ENCODE measurements around the gene GUCY1A1. TPM values are rescaled to one million over a fixed set of nuclear protein-coding genes. Genes with fewer than 3 reads are reported as not detected.

GUCY1A1 gene
- total RNA-seq, 4 donors from 2014 or later = 50.3 to 73.7 (median 57.8) TPM

GRCh38 chr4:155772459-155773195, 106.0 kb downstream of the GUCY1A1 start:
- TF ChIP-seq POLR2AphosphoS5 (IDR thresholded peaks at IDR 0.05) (no peak), CTCF (IDR thresholded peaks at IDR 0.05) (no peak), POLR2A (IDR thresholded peaks at IDR 0.05; ENCODE audit: low read depth) (no peak), EP300 (IDR thresholded peaks at IDR 0.05) (no peak)
- H3K27me3 ChIP-seq = no peaks in the 10 kb centered on the region
- peaks cover 0 to 8% (median 4%) of the 10 kb centered on the region in 4 donors for H3K36me3 ChIP-seq
- peaks cover 5 to 37% (median 30%) of the 10 kb centered on the region in 4 donors for H3K4me1 ChIP-seq
- H3K4me3 ChIP-seq = no peak overlapping the region
- no peaks in the 10 kb centered on the region for H3K9me3 ChIP-seq
- WGBS = 80% methylated on average over 8 of the region's 8 CpGs
- intact Hi-C loops (cut with DNase I) = no loop called here
- H3K27ac ChIP-seq (replicated peaks in 1 of 4) = peak overlapping the region; percentile 23 to 68 (median 48)
- no peak for DNase-seq (ENCODE audit: extremely low spot score)

GRCh38 chr4:155773196-155773800, 106.7 kb downstream of the GUCY1A1 start:
- Histone ChIP-seq H3K9me3 (no peaks in the 10 kb centered on the region), H3K4me3 (no peak overlapping the region), H3K36me3 (peaks cover 0 to 8% (median 4%) of the 10 kb centered on the region in 4 donors), H3K27ac (replicated peaks in 1 of 4) (peak overlapping the region; percentile 23 to 68 (median 48)), H3K27me3 (no peaks in the 10 kb centered on the region), H3K4me1 (peaks cover 5 to 43% (median 37%) of the 10 kb centered on the region in 4 donors)
- no peak for TF ChIP-seq POLR2AphosphoS5 (IDR thresholded peaks at IDR 0.05)
- TF ChIP-seq EP300 (IDR thresholded peaks at IDR 0.05) = no peak
- TF ChIP-seq CTCF (IDR thresholded peaks at IDR 0.05) = no peak
- no peak for TF ChIP-seq POLR2A (IDR thresholded peaks at IDR 0.05; ENCODE audit: low read depth)
- no peak for DNase-seq (ENCODE audit: extremely low spot score)
- intact Hi-C loops (cut with DNase I) = no loop called here
- 81% methylated on average over 4 of the region's 4 CpGs for WGBS

- DNase-seq (ENCODE audit: extremely low spot score) = no peak
- intact Hi-C loops (cut with DNase I) = no loop called here
- H3K27me3 ChIP-seq = no peaks in the 10 kb centered on the region
- WGBS = 66% methylated on average over 4 of the region's 4 CpGs
- H3K36me3 ChIP-seq = peaks cover 0 to 8% (median 4%) of the 10 kb centered on the region in 4 donors
- H3K4me1 ChIP-seq = peaks cover 5 to 47% (median 43%) of the 10 kb centered on the region in 4 donors
- H3K9me3 ChIP-seq = no peaks in the 10 kb centered on the region
- TF ChIP-seq POLR2A (IDR thresholded peaks at IDR 0.05; ENCODE audit: low read depth) (no peak), POLR2AphosphoS5 (IDR thresholded peaks at IDR 0.05) (no peak), EP300 (IDR thresholded peaks at IDR 0.05) (no peak), CTCF (IDR thresholded peaks at IDR 0.05) (no peak)
- no peak overlapping the region for H3K4me3 ChIP-seq
- peak overlapping the region; percentile 23 to 68 (median 48) for H3K27ac ChIP-seq (replicated peaks in 1 of 4)
These were observed 107.4 kb downstream of the GUCY1A1 start for GRCh38 chr4:155774033-155774432.

- Histone ChIP-seq H3K27me3 (no peaks in the 10 kb centered on the region), H3K9me3 (no peaks in the 10 kb centered on the region), H3K27ac (replicated peaks in 1 of 4) (peak overlapping the region; percentile 57 to 70 (median 60)), H3K4me1 (peaks cover 11 to 56% (median 55%) of the 10 kb centered on the region in 4 donors), H3K4me3 (no peak overlapping the region), H3K36me3 (peaks cover 0 to 8% (median 4%) of the 10 kb centered on the region in 4 donors)
- no peak for DNase-seq (ENCODE audit: extremely low spot score)
- TF ChIP-seq POLR2A (IDR thresholded peaks at IDR 0.05; ENCODE audit: low read depth) = no peak
- 39% methylated on average over 3 of the region's 3 CpGs for WGBS
- intact Hi-C loops (cut with DNase I) = no loop called here
These were observed 111.5 kb downstream of the GUCY1A1 start for GRCh38 chr4:155777971-155778735.

GRCh38 chr4:155780775-155781174, 114.1 kb downstream of the GUCY1A1 start:
- intact Hi-C loops (cut with DNase I) = no loop called here
- Histone ChIP-seq H3K27me3 (no peaks in the 10 kb centered on the region), H3K4me1 (peaks cover 10 to 55% (median 50%) of the 10 kb centered on the region in 4 donors), H3K9me3 (no peaks in the 10 kb centered on the region), H3K4me3 (no peak overlapping the region), H3K27ac (replicated peaks in 1 of 4) (peak overlapping the region in 3 of 4 donors; percentile 45 to 57 (median 47)), H3K36me3 (no peaks in the 10 kb centered on the region)
- TF ChIP-seq POLR2A (IDR thresholded peaks at IDR 0.05; ENCODE audit: low read depth) (no peak), EP300 (IDR thresholded peaks at IDR 0.05) (no peak), CTCF (IDR thresholded peaks at IDR 0.05) (no peak), POLR2AphosphoS5 (IDR thresholded peaks at IDR 0.05) (no peak)
- WGBS = 23% methylated on average over 1 of the region's 1 CpG
- no peak for DNase-seq (ENCODE audit: extremely low spot score)

Measured in esophagus muscularis mucosa (tissue), 4 donors.